Measurements from ENCODE around the gene TSPAN5.

Gene TSPAN5

DNA sequence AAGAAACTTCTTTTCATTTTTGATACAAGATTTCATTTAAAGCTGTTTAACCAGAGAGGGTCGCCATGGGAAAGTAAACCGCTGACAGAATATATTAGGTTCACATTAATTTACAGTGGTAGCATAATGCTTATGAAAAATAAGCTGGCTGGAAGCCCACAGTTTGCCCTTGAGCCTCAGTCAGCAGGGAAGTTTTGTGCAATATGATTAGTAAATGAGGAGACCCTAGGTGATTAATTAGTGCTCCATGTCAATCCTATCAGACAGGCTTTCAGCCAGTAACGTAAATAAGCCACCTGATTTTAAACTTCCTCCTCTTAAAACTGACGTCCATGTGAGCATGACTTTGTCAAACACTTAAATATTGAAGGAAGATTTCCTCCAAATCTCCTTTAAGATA is 134.2 kb downstream of the TSPAN5 start:
- Histone ChIP-seq H3K9me3 (ENCODE audit: control insufficient read depth, insufficient read depth, low read depth, low read length) (peaks cover 2% of the 10 kb centered on the region; the same call in 1 of the 2 replicates), H3K36me3 (ENCODE audit: control insufficient read depth, insufficient read depth, low read length) (no peaks in the 10 kb centered on the region), H3K9ac (ENCODE audit: low read length) (no peak overlapping the region), H3K27ac (ENCODE audit: low read depth, low read length) (no peak overlapping the region), H3K27me3 (ENCODE audit: control insufficient read depth, insufficient read depth, low read length) (no peaks in the 10 kb centered on the region), H3K4me1 (ENCODE audit: control insufficient read depth, insufficient read depth, low read length) (no peaks in the 10 kb centered on the region; the same call in 1 of the 2 replicates), H3K4me3 (ENCODE audit: low read depth, low read length) (no peak overlapping the region)

DNA sequence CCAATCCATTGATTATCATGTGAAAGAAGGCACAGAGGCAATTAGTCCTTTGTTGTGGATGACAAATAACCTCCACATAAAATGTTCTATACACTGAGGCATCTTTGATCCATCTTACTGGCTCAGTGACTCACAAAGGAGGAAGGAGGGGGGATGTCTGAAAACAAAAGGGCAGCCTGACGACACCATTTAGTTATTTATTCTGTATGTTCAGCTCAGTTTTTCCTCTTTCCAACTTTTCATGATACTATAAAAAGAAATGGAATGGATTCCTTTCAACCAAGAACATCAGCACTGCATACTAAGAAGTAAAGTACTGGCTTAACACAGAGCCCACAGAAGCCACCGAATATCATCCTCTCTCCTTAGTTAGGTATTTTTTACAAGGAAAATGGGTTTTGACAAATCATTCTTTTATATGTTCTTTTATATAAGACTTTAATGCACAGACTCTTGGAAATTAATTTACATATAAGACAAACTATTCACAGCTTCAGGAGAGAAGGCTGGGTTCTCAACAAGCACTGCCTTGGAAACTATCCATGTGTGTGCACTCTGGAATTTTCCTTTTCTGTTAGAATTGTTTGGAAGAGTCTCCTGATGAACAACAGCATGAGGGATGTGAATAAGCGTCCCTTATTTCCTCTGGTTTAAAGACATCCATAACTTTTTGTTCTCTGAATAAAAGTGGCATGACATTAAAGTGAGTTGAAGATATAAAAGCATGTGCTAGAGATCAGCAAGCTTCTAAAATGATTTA is 135.6 kb downstream of the TSPAN5 start:
- Histone ChIP-seq H3K9ac (ENCODE audit: low read length) (no peak overlapping the region), H3K4me3 (ENCODE audit: low read depth, low read length) (no peak overlapping the region)

GRCh38 chr4:98522062-98522461 is 136.3 kb downstream of the TSPAN5 start:
- peaks cover 8% of the 10 kb centered on the region for H3K4me1 ChIP-seq (ENCODE audit: control insufficient read depth, insufficient read depth, low read length)
- H3K4me3 ChIP-seq (ENCODE audit: low read depth, low read length) = no peak overlapping the region
- H3K27me3 ChIP-seq (ENCODE audit: control insufficient read depth, insufficient read depth, low read length) = no peaks in the 10 kb centered on the region
- H3K9ac ChIP-seq (ENCODE audit: low read length) = no peak overlapping the region
- H3K9me3 ChIP-seq (ENCODE audit: control insufficient read depth, insufficient read depth, low read depth, low read length) = peaks cover 6% of the 10 kb centered on the region
- H3K27ac ChIP-seq (ENCODE audit: low read depth, low read length) = no peak overlapping the region
- no peaks in the 10 kb centered on the region for H3K36me3 ChIP-seq (ENCODE audit: control insufficient read depth, insufficient read depth, low read length)

More for the DNA sequence above, 135.6 kb downstream of the TSPAN5 start:
- Histone ChIP-seq H3K27ac (ENCODE audit: low read depth, low read length) (no peak overlapping the region), H3K9me3 (ENCODE audit: control insufficient read depth, insufficient read depth, low read depth, low read length) (peaks cover 2% of the 10 kb centered on the region; the same call in 1 of the 2 replicates), H3K4me1 (ENCODE audit: control insufficient read depth, insufficient read depth, low read length) (peaks cover 8% of the 10 kb centered on the region), H3K27me3 (ENCODE audit: control insufficient read depth, insufficient read depth, low read length) (no peaks in the 10 kb centered on the region), H3K36me3 (ENCODE audit: control insufficient read depth, insufficient read depth, low read length) (no peaks in the 10 kb centered on the region)

DNA sequence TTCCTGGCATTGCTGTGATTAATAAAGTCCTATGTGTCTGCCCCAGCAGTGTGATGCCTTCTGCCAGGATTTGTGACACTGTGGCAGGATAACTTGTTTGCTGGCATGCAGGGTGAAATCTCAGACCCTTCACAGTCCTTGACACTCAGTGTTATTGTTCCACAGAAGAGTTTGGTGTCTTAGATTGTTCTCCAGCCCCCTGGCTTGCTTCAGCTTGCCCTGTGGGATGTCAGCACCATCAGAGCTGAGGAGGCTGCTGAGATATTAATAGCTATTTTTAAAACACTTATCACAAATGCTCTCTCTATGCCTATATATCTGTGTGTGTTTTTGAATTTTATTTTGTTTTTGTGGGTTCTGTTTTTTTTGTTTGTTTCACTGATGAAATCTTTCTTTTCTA is 136.9 kb downstream of the TSPAN5 start:
- Histone ChIP-seq H3K4me1 (ENCODE audit: control insufficient read depth, insufficient read depth, low read length) (peaks cover 8% of the 10 kb centered on the region), H3K27me3 (ENCODE audit: control insufficient read depth, insufficient read depth, low read length) (no peaks in the 10 kb centered on the region), H3K9ac (ENCODE audit: low read length) (no peak overlapping the region), H3K9me3 (ENCODE audit: control insufficient read depth, insufficient read depth, low read depth, low read length) (peaks cover 11% of the 10 kb centered on the region), H3K4me3 (ENCODE audit: low read depth, low read length) (no peak overlapping the region), H3K27ac (ENCODE audit: low read depth, low read length) (no peak overlapping the region), H3K36me3 (ENCODE audit: control insufficient read depth, insufficient read depth, low read length) (no peaks in the 10 kb centered on the region)

GRCh38 chr4:98519268-98519977 is 139.0 kb downstream of the TSPAN5 start:
- H3K9me3 ChIP-seq (ENCODE audit: control insufficient read depth, insufficient read depth, low read depth, low read length) = peaks cover 13% of the 10 kb centered on the region
- no peak overlapping the region for H3K27ac ChIP-seq (ENCODE audit: low read depth, low read length)
- peaks cover 16% of the 10 kb centered on the region for H3K4me1 ChIP-seq (ENCODE audit: control insufficient read depth, insufficient read depth, low read length)
- H3K27me3 ChIP-seq (ENCODE audit: control insufficient read depth, insufficient read depth, low read length) = no peaks in the 10 kb centered on the region
- H3K36me3 ChIP-seq (ENCODE audit: control insufficient read depth, insufficient read depth, low read length) = no peaks in the 10 kb centered on the region
- no peak overlapping the region for H3K9ac ChIP-seq (ENCODE audit: low read length)
- no peak overlapping the region for H3K4me3 ChIP-seq (ENCODE audit: low read depth, low read length)

GRCh38 chr4:98518559-98519267 is 139.7 kb downstream of the TSPAN5 start:
- peaks cover 16% of the 10 kb centered on the region for H3K4me1 ChIP-seq (ENCODE audit: control insufficient read depth, insufficient read depth, low read length)
- H3K4me3 ChIP-seq (ENCODE audit: low read depth, low read length) = no peak overlapping the region
- H3K36me3 ChIP-seq (ENCODE audit: control insufficient read depth, insufficient read depth, low read length) = no peaks in the 10 kb centered on the region
- no peak overlapping the region for H3K27ac ChIP-seq (ENCODE audit: low read depth, low read length)
- peaks cover 13% of the 10 kb centered on the region for H3K9me3 ChIP-seq (ENCODE audit: control insufficient read depth, insufficient read depth, low read depth, low read length)
- no peaks in the 10 kb centered on the region for H3K27me3 ChIP-seq (ENCODE audit: control insufficient read depth, insufficient read depth, low read length)
- H3K9ac ChIP-seq (ENCODE audit: low read length) = no peak overlapping the region

- Histone ChIP-seq H3K27me3 (ENCODE audit: control insufficient read depth, insufficient read depth, low read length) (no peaks in the 10 kb centered on the region), H3K27ac (ENCODE audit: low read depth, low read length) (no peak overlapping the region), H3K4me3 (ENCODE audit: low read depth, low read length) (no peak overlapping the region), H3K4me1 (ENCODE audit: control insufficient read depth, insufficient read depth, low read length) (peaks cover 16% of the 10 kb centered on the region), H3K9me3 (ENCODE audit: control insufficient read depth, insufficient read depth, low read depth, low read length) (peaks cover 13% of the 10 kb centered on the region), H3K9ac (ENCODE audit: low read length) (no peak overlapping the region), H3K36me3 (ENCODE audit: control insufficient read depth, insufficient read depth, low read length) (no peaks in the 10 kb centered on the region)
Observed at GRCh38 chr4:98517218-98518021, 141.0 kb downstream of the TSPAN5 start.

GRCh38 chr4:98516441-98517217 is 141.8 kb downstream of the TSPAN5 start:
- no peak overlapping the region for H3K4me3 ChIP-seq (ENCODE audit: low read depth, low read length)
- H3K4me1 ChIP-seq (ENCODE audit: control insufficient read depth, insufficient read depth, low read length) = peaks cover 16% of the 10 kb centered on the region
- no peak overlapping the region for H3K9ac ChIP-seq (ENCODE audit: low read length)
- peaks cover 13% of the 10 kb centered on the region for H3K9me3 ChIP-seq (ENCODE audit: control insufficient read depth, insufficient read depth, low read depth, low read length)
- H3K36me3 ChIP-seq (ENCODE audit: control insufficient read depth, insufficient read depth, low read length) = no peaks in the 10 kb centered on the region
- H3K27me3 ChIP-seq (ENCODE audit: control insufficient read depth, insufficient read depth, low read length) = no peaks in the 10 kb centered on the region
- no peak overlapping the region for H3K27ac ChIP-seq (ENCODE audit: low read depth, low read length)

- H3K4me3 ChIP-seq (ENCODE audit: low read depth, low read length) = no peak overlapping the region
- no peaks in the 10 kb centered on the region for H3K36me3 ChIP-seq (ENCODE audit: control insufficient read depth, insufficient read depth, low read length)
- H3K9me3 ChIP-seq (ENCODE audit: control insufficient read depth, insufficient read depth, low read depth, low read length) = peaks cover 11% of the 10 kb centered on the region; the same call in 1 of the 2 replicates
- peaks cover 16% of the 10 kb centered on the region for H3K4me1 ChIP-seq (ENCODE audit: control insufficient read depth, insufficient read depth, low read length)
- H3K27ac ChIP-seq (ENCODE audit: low read depth, low read length) = no peak overlapping the region
- no peak overlapping the region for H3K9ac ChIP-seq (ENCODE audit: low read length)
- no peaks in the 10 kb centered on the region for H3K27me3 ChIP-seq (ENCODE audit: control insufficient read depth, insufficient read depth, low read length)
Observed at GRCh38 chr4:98516042-98516440, 142.4 kb downstream of the TSPAN5 start.

- H3K4me1 ChIP-seq (ENCODE audit: control insufficient read depth, insufficient read depth, low read length) = peaks cover 16% of the 10 kb centered on the region
- no peaks in the 10 kb centered on the region for H3K27me3 ChIP-seq (ENCODE audit: control insufficient read depth, insufficient read depth, low read length)
- H3K27ac ChIP-seq (ENCODE audit: low read depth, low read length) = no peak overlapping the region
- no peak overlapping the region for H3K9ac ChIP-seq (ENCODE audit: low read length)
- peaks cover 11% of the 10 kb centered on the region; the same call in 1 of the 2 replicates for H3K9me3 ChIP-seq (ENCODE audit: control insufficient read depth, insufficient read depth, low read depth, low read length)
- no peak overlapping the region for H3K4me3 ChIP-seq (ENCODE audit: low read depth, low read length)
- no peaks in the 10 kb centered on the region for H3K36me3 ChIP-seq (ENCODE audit: control insufficient read depth, insufficient read depth, low read length)
Observed at GRCh38 chr4:98515470-98515809, 143.0 kb downstream of the TSPAN5 start.
